Measurements from ENCODE around the gene KCNMA1.
A peak's percentile ranks its signal among the peaks of the same experiment; 100 is the strongest.
"Not testable (repeated sequence)": the region's sequence is repeated elsewhere in the genome, so short reads cannot be mapped to it uniquely, and the experiment has no call there.

KCNMA1 gene

GRCh38 chr10:77417806-77418640 is 219.6 kb downstream of the KCNMA1 start:
- no peak overlapping the region for H3K4me3 ChIP-seq (ENCODE audit: control insufficient read depth, low read depth, low read length)
- no peak for TF ChIP-seq CTCF (IDR thresholded peaks at IDR 0.05; ENCODE audit: control insufficient read depth, insufficient read depth, low read depth, low read length, missing control alignments)
- DNase-seq (ENCODE audit: low read depth) = no peak

- no peak for DNase-seq (ENCODE audit: low read depth)
- H3K4me3 ChIP-seq (ENCODE audit: control insufficient read depth, low read depth, low read length) = no peak overlapping the region
- no peak for TF ChIP-seq CTCF (IDR thresholded peaks at IDR 0.05; ENCODE audit: control insufficient read depth, insufficient read depth, low read depth, low read length, missing control alignments)
These were observed 220.2 kb downstream of the KCNMA1 start for GRCh38 chr10:77417359-77417758.

GRCh38 chr10:77416311-77417135 is 221.1 kb downstream of the KCNMA1 start:
- TF ChIP-seq CTCF (IDR thresholded peaks at IDR 0.05; ENCODE audit: control insufficient read depth, insufficient read depth, low read depth, low read length, missing control alignments) = no peak
- DNase-seq (ENCODE audit: low read depth) = peak; percentile 77
- no peak overlapping the region for H3K4me3 ChIP-seq (ENCODE audit: control insufficient read depth, low read depth, low read length)

GRCh38 chr10:77415313-77415960 is 222.2 kb downstream of the KCNMA1 start:
- DNase-seq (ENCODE audit: low read depth) = no peak
- TF ChIP-seq CTCF (IDR thresholded peaks at IDR 0.05; ENCODE audit: control insufficient read depth, insufficient read depth, low read depth, low read length, missing control alignments) = no peak
- no peak overlapping the region for H3K4me3 ChIP-seq (ENCODE audit: control insufficient read depth, low read depth, low read length)

GRCh38 chr10:77413231-77413630 is 224.4 kb downstream of the KCNMA1 start:
- no peak for DNase-seq (ENCODE audit: low read depth)
- TF ChIP-seq CTCF (IDR thresholded peaks at IDR 0.05; ENCODE audit: control insufficient read depth, insufficient read depth, low read depth, low read length, missing control alignments) = no peak
- no peak overlapping the region for H3K4me3 ChIP-seq (ENCODE audit: control insufficient read depth, low read depth, low read length)

GRCh38 chr10:77412573-77413133 is 225.0 kb downstream of the KCNMA1 start:
- H3K4me3 ChIP-seq (ENCODE audit: control insufficient read depth, low read depth, low read length); DNase-seq (ENCODE audit: low read depth): not testable (repeated sequence)
